ENCODE results near the gene RCAN1.

DNA sequence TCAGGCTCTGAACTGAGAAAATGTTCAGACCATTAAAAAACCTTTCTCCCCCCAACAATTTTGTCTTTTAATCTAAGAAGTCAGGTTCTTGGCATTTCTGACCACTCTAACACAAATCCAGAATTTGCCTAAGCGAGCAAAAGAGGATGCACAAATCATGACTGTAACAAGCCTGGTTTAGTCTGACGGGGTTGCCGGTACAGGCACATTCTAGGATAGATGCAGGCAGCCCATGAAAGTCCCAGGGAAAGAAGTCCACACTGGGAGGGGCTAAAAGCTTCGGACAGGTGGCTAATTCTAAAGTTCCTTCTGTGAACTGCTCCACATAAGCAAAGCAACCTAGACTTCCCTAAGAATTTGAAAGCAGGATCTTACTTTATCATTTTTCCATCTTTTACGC lies 54.9 kb downstream of the RCAN1 start:
- TF ChIP-seq, protein P1, sequence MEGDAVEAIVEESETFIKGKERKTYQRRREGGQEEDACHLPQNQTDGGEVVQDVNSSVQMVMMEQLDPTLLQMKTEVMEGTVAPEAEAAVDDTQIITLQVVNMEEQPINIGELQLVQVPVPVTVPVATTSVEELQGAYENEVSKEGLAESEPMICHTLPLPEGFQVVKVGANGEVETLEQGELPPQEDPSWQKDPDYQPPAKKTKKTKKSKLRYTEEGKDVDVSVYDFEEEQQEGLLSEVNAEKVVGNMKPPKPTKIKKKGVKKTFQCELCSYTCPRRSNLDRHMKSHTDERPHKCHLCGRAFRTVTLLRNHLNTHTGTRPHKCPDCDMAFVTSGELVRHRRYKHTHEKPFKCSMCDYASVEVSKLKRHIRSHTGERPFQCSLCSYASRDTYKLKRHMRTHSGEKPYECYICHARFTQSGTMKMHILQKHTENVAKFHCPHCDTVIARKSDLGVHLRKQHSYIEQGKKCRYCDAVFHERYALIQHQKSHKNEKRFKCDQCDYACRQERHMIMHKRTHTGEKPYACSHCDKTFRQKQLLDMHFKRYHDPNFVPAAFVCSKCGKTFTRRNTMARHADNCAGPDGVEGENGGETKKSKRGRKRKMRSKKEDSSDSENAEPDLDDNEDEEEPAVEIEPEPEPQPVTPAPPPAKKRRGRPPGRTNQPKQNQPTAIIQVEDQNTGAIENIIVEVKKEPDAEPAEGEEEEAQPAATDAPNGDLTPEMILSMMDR (conservative IDR thresholded peaks at IDR 0.05; ENCODE audit: low read length), result no peak
- TF ChIP-seq EZH2phosphoT487 (IDR thresholded peaks at IDR 0.05; ENCODE audit: borderline replicate concordance, low read depth, low read length), result no peak

Measured in OCI-LY7 (cell line).